ENCODE measurements around the gene MARCHF10.

- TF ChIP-seq CTCF (IDR thresholded peaks at IDR 0.05), result no peak
- no peak for TF ChIP-seq POLR2A (IDR thresholded peaks at IDR 0.05)
- no peak for TF ChIP-seq POLR2AphosphoS5 (IDR thresholded peaks at IDR 0.05)
- no peak for TF ChIP-seq EP300 (IDR thresholded peaks at IDR 0.05)
Observed at GRCh38 chr17:62797959-62798358, 10.2 kb downstream of the MARCHF10 start.
